NT2/D1 (cell line): ENCODE results near the gene CCDC92.

ENCODE experiments used
- YY1 ChIP-seq: IDR thresholded peaks from 2 replicates; pipeline ENCODE4 v1.6.1; 2011; ENCODE audit not compliant: insufficient read length, insufficient read depth
- ZNF274 ChIP-seq: IDR thresholded peaks from 2 replicates; pipeline ENCODE4 v1.6.1; 2011; ENCODE audit warnings: mild to moderate bottlenecking, low read depth, low read length

GRCh38 chr12:123942238-123942653 lies 30.4 kb downstream of the CCDC92 start:
- TF ChIP-seq YY1 = no peak
- TF ChIP-seq ZNF274 = no peak
